Hepatocyte (in vitro differentiated cells): Measurements from ENCODE around the gene SETX.

Experiments
- CTCF ChIP-seq: fragments of 200-600 bp; sonication (generic); IDR thresholded peaks from 2 replicates; pipeline ENCODE4 v1.5.1; 2016; ENCODE audit warnings: antibody characterized with exemption, mild to moderate bottlenecking; ENCODE audit not compliant: poor library complexity
- EZH2 ChIP-seq: fragments of 200-600 bp; sonication (generic); IDR thresholded peaks from 2 replicates; pipeline ENCODE4 v1.6.1; 2016; ENCODE audit warnings: antibody characterized with exemption, mild to moderate bottlenecking, borderline replicate concordance
- EZH2phosphoT487 ChIP-seq: fragments of 200-600 bp; sonication (generic); IDR thresholded peaks from one replicate; pipeline ENCODE4 v1.6.1; 2018; ENCODE audit warnings: antibody characterized with exemption, mild to moderate bottlenecking, low read depth, moderate library complexity; ENCODE audit not compliant: unreplicated experiment, severe bottlenecking

DNA sequence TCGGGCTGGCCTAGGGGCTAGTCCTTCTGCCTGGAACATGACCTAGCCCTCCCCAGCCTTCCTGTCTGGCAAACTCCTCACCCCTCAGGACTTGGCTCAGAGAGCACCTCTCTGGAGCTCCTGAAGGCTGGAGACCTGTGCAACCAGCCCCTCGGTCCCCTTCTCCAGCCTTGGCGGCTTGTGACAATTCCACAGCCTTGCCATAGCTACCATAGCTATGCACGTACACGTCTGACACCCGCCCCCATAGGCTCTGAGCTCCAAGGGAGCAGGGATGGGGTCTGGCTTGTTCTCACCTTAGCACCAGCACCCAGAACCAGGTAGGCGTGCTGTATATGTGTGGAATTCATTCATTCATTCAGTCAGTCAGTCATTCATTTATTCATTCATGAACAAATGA, 143.2 kb downstream of the SETX start:
- TF ChIP-seq CTCF = no peak
- TF ChIP-seq EZH2 = no peak
- no peak for TF ChIP-seq EZH2phosphoT487
